SK-N-MC (cell line): Measurements from ENCODE around the gene OR51S1.

Experiments used
- EZH2 ChIP-seq: fragments of 200-600 bp; sonication (generic); IDR thresholded peaks from one replicate; pipeline ENCODE4 v1.6.1; 2017; ENCODE audit warnings: antibody characterized with exemption
- POLR2AphosphoS5 ChIP-seq: IDR thresholded peaks from 2 replicates; pipeline ENCODE4 v1.6.1; 2012; ENCODE audit warnings: mild to moderate bottlenecking, low read depth, low read length, borderline replicate concordance

- TF ChIP-seq EZH2 = no peak
- no peak for TF ChIP-seq POLR2AphosphoS5
Measured at GRCh38 chr11:4887591-4887990, 38.6 kb upstream of the OR51S1 start.
